H1 (cell line): Measurements from ENCODE around the gene FBXO11.

ENCODE experiments used
- CTCF ChIP-seq, 3 experiments: IDR thresholded peaks; 1 replicate in 2 of 3; 2 replicates in 1 of 3; pipeline versions ENCODE4 v1.5.1 to v1.6.1; 2011; ENCODE audit warnings: low read length in 3 of 3, mild to moderate bottlenecking in 3 of 3, inconsistent platforms in 2 of 3, low read depth in 1 of 3, moderate library complexity in 1 of 3; ENCODE audit not compliant: insufficient read depth in 1 of 3; ENCODE audit errors: control extremely low read depth in 1 of 3
- JUN ChIP-seq: IDR thresholded peaks from 2 replicates; pipeline ENCODE4 v1.6.1; 2011; ENCODE audit warnings: low read depth, mild to moderate bottlenecking, improper control_type of control experiment, low read length
- JUND ChIP-seq: IDR thresholded peaks from 2 replicates; pipeline ENCODE4 v1.6.1; 2011; ENCODE audit warnings: mild to moderate bottlenecking, improper control_type of control experiment, low read length
- TBP ChIP-seq: IDR thresholded peaks from 2 replicates; pipeline ENCODE4 v1.6.1; 2011; ENCODE audit warnings: low read depth, low read length, improper control_type of control experiment

DNA sequence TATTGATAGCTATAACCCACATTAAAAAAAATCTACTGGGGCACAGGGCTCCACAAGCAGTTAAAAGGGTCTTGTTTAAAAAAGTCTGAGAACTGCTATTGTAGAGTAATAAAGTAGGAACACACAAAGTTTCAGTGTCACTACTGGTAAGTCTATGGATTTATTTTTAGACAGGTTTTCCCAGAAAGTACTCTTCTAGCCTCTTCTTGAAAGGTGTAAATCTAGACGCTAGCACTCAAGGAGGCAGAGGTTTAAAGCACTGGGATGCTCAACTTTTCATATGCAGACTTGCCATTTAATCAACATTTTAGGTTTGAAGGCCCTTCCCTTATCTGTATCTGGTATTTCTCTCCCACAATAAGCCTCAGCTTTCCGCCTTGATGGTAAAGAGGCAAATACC lies 33.4 kb downstream of the FBXO11 start:
- no peak for TF ChIP-seq TBP
- TF ChIP-seq JUND: no peak
- TF ChIP-seq JUN: no peak
- TF ChIP-seq CTCF (IDR thresholded peaks at IDR 0.05; ENCODE audit: control extremely low read depth in 1 of 3, insufficient read depth in 1 of 3, low read depth in 1 of 3, low read length in 3 of 3): no peak
